Chondrocyte (in vitro differentiated cells): ENCODE data around the gene DNM2. TPM values are rescaled to one million over a fixed set of nuclear protein-coding genes. Genes with fewer than 3 reads are reported as not detected.
A peak's percentile ranks its signal among the peaks of the same experiment; 100 is the strongest.

ENCODE experiments used
- DNase-seq: peaks from one replicate; pipeline ENCODE4 v3.0.0; 2021; ENCODE audit warnings: mixed read lengths, low spot score
- H3K27ac Mint-ChIP-seq: one replicate; pipeline ENCODE4 v1.8.0; 2021; ENCODE audit warnings: mild to moderate bottlenecking, moderate library complexity, mixed read lengths; ENCODE audit not compliant: unreplicated experiment
- H3K27me3 Mint-ChIP-seq: 2 replicates; pipeline ENCODE4 v1.8.0; 2021; ENCODE audit warnings: low read depth, mixed read lengths
- H3K36me3 Mint-ChIP-seq: 2 replicates; pipeline ENCODE4 v1.8.0; 2021; ENCODE audit warnings: low read depth, mixed read lengths
- H3K4me1 Mint-ChIP-seq: 2 replicates; pipeline ENCODE4 v1.8.0; 2021; ENCODE audit warnings: low read depth, mild to moderate bottlenecking, mixed read lengths
- H3K4me3 Mint-ChIP-seq: one replicate; pipeline ENCODE4 v1.8.0; 2021; ENCODE audit warnings: mild to moderate bottlenecking, moderate library complexity, mixed read lengths; ENCODE audit not compliant: unreplicated experiment
- H3K9me3 Mint-ChIP-seq: 2 replicates; pipeline ENCODE4 v1.8.0; 2021; ENCODE audit warnings: low read depth, mixed read lengths
- total RNA-seq: library from RNA; stranded (reverse); gene quantifications from 3 replicates; pipeline ENCODE4 v1.2.1, GENCODE V29; 2021
- TF ChIP-seq, protein P1 (sequence below): fragments of 200-600 bp; sonication (generic); IDR thresholded peaks from 2 replicates; pipeline ENCODE4 v1.5.0; 2021; ENCODE audit warnings: antibody characterized with exemption, mild to moderate bottlenecking, moderate library complexity

The DNM2 gene
- total RNA-seq, 1 donor from 2014 or later: 116 TPM

DNA sequence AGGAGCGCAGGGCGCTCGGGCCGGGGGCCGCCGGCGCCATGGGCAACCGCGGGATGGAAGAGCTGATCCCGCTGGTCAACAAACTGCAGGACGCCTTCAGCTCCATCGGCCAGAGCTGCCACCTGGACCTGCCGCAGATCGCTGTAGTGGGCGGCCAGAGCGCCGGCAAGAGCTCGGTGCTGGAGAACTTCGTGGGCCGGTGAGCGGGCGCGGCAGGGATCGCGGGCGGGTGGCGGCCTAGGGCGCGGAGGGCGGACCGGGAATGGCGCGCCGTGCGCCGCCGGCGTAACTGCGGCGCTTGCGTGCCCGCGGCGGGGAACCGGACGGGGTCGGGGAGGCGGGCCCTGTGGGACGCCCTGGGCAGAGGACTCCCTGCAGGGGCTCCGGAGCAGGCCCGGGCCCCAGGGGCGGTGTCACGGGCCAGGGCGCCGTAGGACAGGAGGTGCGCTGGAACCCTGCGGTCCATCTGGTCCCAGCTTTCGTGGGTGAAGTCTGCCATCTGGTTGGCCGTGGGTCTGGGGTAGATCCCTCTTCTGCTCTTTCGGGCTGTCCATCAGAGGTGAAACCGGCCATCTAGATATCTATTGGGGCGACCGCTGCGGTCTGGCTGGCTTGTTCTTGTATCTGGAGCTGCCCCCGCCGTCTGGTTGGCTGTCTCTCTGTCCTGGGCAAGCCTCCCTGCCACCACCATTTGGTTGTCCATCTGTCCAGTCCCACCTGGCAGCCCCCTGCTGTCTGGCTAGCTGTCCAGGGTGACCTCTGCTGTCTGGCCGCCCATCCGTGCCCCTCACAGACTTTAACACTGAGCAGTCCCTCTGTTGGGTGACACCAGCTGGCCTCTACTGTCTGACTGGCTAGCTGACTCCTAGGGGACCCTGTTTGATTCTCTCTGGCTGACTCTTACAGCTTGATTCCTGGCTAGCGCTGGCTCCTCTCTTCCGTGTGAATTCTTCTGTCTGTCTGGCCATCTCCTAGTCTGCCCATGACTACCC is 622 bp downstream of the DNM2 start:
- Mint-ChIP-seq H3K4me1 (peaks cover 24% of the 10 kb centered on the region), H3K27me3 (no peaks in the 10 kb centered on the region), H3K9me3 (no peaks in the 10 kb centered on the region), H3K4me3 (peak overlapping the region; percentile 96), H3K27ac (peak overlapping the region; percentile 94), H3K36me3 (peaks cover 4% of the 10 kb centered on the region)
- TF ChIP-seq, protein P1, sequence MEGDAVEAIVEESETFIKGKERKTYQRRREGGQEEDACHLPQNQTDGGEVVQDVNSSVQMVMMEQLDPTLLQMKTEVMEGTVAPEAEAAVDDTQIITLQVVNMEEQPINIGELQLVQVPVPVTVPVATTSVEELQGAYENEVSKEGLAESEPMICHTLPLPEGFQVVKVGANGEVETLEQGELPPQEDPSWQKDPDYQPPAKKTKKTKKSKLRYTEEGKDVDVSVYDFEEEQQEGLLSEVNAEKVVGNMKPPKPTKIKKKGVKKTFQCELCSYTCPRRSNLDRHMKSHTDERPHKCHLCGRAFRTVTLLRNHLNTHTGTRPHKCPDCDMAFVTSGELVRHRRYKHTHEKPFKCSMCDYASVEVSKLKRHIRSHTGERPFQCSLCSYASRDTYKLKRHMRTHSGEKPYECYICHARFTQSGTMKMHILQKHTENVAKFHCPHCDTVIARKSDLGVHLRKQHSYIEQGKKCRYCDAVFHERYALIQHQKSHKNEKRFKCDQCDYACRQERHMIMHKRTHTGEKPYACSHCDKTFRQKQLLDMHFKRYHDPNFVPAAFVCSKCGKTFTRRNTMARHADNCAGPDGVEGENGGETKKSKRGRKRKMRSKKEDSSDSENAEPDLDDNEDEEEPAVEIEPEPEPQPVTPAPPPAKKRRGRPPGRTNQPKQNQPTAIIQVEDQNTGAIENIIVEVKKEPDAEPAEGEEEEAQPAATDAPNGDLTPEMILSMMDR: no peak
- DNase-seq: no peak

DNA sequence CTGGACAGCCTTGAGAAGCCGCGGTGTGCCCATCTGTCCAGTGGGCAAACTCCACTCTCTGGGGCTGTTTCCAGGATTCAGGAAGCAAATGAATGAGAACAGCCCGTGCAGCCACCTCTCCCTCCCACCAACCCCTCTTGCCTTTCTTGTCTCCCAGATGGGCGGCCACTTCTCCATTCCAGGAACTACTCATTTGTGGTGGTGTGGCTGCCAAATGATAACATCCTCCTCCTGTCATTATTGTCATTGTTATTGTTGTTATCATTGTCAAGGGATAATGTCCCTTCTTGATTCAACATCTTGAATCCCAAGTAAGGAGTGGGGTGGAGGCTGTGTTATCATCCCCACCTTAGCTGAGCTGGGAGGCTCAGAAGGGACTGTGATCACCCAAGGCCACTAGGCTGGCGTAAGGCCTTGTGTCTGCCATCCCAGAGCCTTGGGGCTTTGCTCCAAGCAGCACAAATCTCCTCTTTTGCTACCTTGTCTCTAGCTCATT is 1.6 kb downstream of the DNM2 start:
- H3K9me3 Mint-ChIP-seq: no peaks in the 10 kb centered on the region
- peak overlapping the region; percentile 96 for H3K4me3 Mint-ChIP-seq
- peak overlapping the region; percentile 94 for H3K27ac Mint-ChIP-seq
- TF ChIP-seq, protein P1: no peak
- no peak for DNase-seq
- H3K27me3 Mint-ChIP-seq: no peaks in the 10 kb centered on the region
- no peaks in the 10 kb centered on the region for H3K36me3 Mint-ChIP-seq
- peaks cover 28% of the 10 kb centered on the region for H3K4me1 Mint-ChIP-seq

DNA sequence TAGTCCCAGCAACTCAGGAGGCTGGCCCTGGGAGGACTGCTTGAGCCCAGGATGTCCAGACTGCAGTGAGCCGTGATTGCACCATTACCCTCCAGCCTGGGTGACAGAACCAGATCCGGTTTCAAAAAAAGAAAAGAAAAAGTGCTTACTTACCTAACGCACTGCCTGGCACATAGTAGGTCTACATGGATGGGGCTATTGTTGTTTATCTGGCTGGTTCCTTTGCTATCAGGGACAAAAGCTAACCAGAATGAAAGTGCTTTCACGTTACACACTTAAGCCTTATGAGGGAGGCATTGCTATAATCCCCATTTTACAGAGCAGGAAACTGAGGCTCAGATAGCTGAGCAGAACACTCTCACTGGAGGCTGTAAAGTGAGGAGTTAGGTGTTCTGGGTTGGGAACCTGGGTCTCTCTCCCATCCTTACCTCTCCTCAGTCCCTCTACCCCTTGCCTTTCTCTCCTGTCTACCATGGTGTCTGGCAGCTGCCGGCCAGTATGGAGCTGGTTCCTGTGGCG is 2.8 kb downstream of the DNM2 start:
- no peak for DNase-seq
- H3K36me3 Mint-ChIP-seq: no peaks in the 10 kb centered on the region
- TF ChIP-seq, protein P1: no peak
- no peaks in the 10 kb centered on the region for H3K9me3 Mint-ChIP-seq
- no peaks in the 10 kb centered on the region for H3K27me3 Mint-ChIP-seq
- peaks cover 34% of the 10 kb centered on the region for H3K4me1 Mint-ChIP-seq
- no peak overlapping the region for H3K4me3 Mint-ChIP-seq
- no peak overlapping the region for H3K27ac Mint-ChIP-seq

DNA sequence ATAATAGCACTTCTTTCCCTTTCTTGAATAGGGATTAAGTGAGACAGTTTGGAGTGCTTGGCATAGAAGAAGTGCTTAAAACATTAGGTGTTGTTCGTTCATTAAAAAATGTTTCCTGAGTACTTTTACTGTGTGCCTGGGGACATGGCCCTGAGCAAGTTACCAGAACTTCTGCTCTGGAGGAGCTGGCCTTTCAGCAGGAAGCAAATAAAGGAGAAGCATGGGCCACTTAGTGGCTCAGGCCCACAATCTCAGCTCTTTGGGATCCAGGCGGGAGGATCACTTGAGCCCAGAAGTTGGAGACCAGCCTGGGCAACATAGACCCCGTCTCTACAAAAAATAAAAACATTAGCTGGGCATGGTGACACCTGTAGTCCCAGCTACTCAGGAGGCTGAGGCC is 5.7 kb downstream of the DNM2 start:
- TF ChIP-seq, protein P1: no peak
- Mint-ChIP-seq H3K36me3 (peaks cover 1% of the 10 kb centered on the region), H3K4me3 (no peak overlapping the region), H3K27ac (peak overlapping the region; percentile 61), H3K9me3 (no peaks in the 10 kb centered on the region), H3K27me3 (no peaks in the 10 kb centered on the region), H3K4me1 (peaks cover 38% of the 10 kb centered on the region)
- DNase-seq: no peak

DNA sequence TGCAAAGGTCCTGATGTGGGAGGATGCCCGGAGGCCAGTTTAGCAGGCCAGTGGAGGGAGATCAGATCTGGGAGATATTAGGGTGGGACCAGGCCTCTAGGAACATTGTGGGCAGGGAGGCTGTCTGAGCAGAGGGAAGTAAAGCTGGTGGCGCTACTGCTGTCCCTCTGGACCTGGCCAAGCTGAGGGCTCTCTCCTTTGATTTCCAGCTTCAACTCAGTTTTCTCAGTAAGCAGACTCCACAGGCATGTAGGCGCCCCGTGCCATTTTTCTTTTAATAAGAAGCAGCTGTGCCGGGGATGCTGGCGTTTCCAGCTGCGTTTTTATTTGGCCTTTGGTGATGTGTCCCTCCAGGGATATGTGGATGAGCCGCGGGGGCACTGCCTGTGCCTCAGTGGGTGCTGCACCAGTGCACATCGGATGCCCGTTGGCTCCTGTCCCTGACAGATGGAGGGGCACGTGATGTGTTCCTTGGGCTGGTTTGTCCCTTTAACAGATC is 6.7 kb downstream of the DNM2 start:
- Mint-ChIP-seq H3K4me3 (no peak overlapping the region), H3K27me3 (no peaks in the 10 kb centered on the region), H3K9me3 (no peaks in the 10 kb centered on the region), H3K36me3 (peaks cover 1% of the 10 kb centered on the region), H3K4me1 (peaks cover 28% of the 10 kb centered on the region), H3K27ac (peak overlapping the region; percentile 38)
- TF ChIP-seq, protein P1: peak; percentile 37
- DNase-seq: no peak
